Prostate gland (tissue), 2 donors: ENCODE results near the gene EDAR. TPM values are rescaled to one million over a fixed set of nuclear protein-coding genes. Genes with fewer than 3 reads are reported as not detected.

Experiments used
- DNase-seq: peaks from one replicate; pipeline ENCODE4 v3.0.0-alpha.2; 2019; ENCODE audit warnings: low spot score
- H3K27ac ChIP-seq, 2 donors: fragments of 200-600 bp; sonication (generic); 2 replicates each; pipeline ENCODE4 v1.5.1; 2017 to 2019
- H3K27me3 ChIP-seq: fragments of 200-600 bp; sonication (generic); replicated peaks from 2 replicates; pipeline ENCODE4 v1.5.1; 2019; ENCODE audit not compliant: insufficient read depth
- H3K36me3 ChIP-seq, 2 donors: fragments of 200-600 bp; sonication (generic); 1 replicate in 1 of 2; 2 replicates in 1 of 2; pipeline versions ENCODE4 v1.5.1 to v1.8.1; 2017 to 2019
- H3K4me1 ChIP-seq: fragments of 200-600 bp; sonication (generic); replicated peaks from 2 replicates; pipeline ENCODE4 v1.5.1; 2019
- H3K4me3 ChIP-seq, 2 donors: fragments of 200-600 bp; sonication (generic); 2 replicates each; pipeline ENCODE4 v1.5.1; 2017 to 2019
- H3K9me3 ChIP-seq: fragments of 200-600 bp; sonication (generic); 2 replicates; pipeline ENCODE4 v1.5.1; 2017
- CTCF ChIP-seq, 4 experiments: fragments of 200-600 bp in 2 of 4; fragments of 450-650 bp in 2 of 4; sonication (generic) in 2 of 4; IDR thresholded peaks; 1 replicate in 3 of 4; 2 replicates in 1 of 4; pipeline ENCODE4 v1.5.1; 2016 to 2019; ENCODE audit warnings: antibody characterized with exemption in 4 of 4, mild to moderate bottlenecking in 2 of 4, moderate library complexity in 2 of 4
- POLR2A ChIP-seq: fragments of 450-650 bp; IDR thresholded peaks from one replicate; pipeline ENCODE4 v1.6.1; 2016; ENCODE audit warnings: antibody characterized with exemption, mild to moderate bottlenecking
- POLR2AphosphoS5 ChIP-seq: sonication (generic); formaldehyde crosslinking; IDR thresholded peaks from one replicate; pipeline ENCODE4 v1.6.1; 2017; ENCODE audit warnings: antibody characterized with exemption
- WGBS: methylation state at CpG from one replicate; pipeline ENCODE4 v1.1.5; 2018; 5-methylcytosine and 5-hydroxymethylcytosine counted together
- intact Hi-C: fragments of 100-400 bp; cut with DNase I; formaldehyde crosslinking; loops from one replicate; pipeline ENCODE4 v1.14.2; 2022
- total RNA-seq, 2 donors: library from RNA; depleted of rRNA; stranded (reverse); fragments of >200 nt; gene quantifications; one replicate each; pipeline ENCODE4 v1.1.0, GENCODE V29; 2016

Gene EDAR
- total RNA-seq, 2 donors from 2014 or later: 0.46 to 0.68 TPM

- no peaks in the 10 kb centered on the region for H3K4me1 ChIP-seq
- H3K27ac ChIP-seq: no peak overlapping the region
- WGBS: 98% methylated on average over 3 of the region's 3 CpGs
- no peak overlapping the region for H3K4me3 ChIP-seq
- H3K36me3 ChIP-seq: no peaks in the 10 kb centered on the region
- DNase-seq: no peak
- no peak for TF ChIP-seq POLR2A
- no peak for TF ChIP-seq POLR2AphosphoS5
- no peak for TF ChIP-seq CTCF (IDR thresholded peaks at IDR 0.05)
- no peaks in the 10 kb centered on the region for H3K9me3 ChIP-seq
- no peaks in the 10 kb centered on the region for H3K27me3 ChIP-seq
- intact Hi-C loops: no loop called here
Observed at GRCh38 chr2:108858894-108859293, 130.1 kb downstream of the EDAR start.

- no peaks in the 10 kb centered on the region for H3K27me3 ChIP-seq
- WGBS: 16% methylated on average over 1 of the region's 1 CpG
- intact Hi-C loops: no loop called here
- no peak overlapping the region for H3K27ac ChIP-seq
- H3K36me3 ChIP-seq: no peaks in the 10 kb centered on the region
- H3K9me3 ChIP-seq: no peaks in the 10 kb centered on the region
- TF ChIP-seq POLR2AphosphoS5: no peak
- peak in 3 of 4 experiments; percentile 35 to 63 (median 58) for TF ChIP-seq CTCF (IDR thresholded peaks at IDR 0.05)
- no peak for TF ChIP-seq POLR2A
- H3K4me1 ChIP-seq: no peaks in the 10 kb centered on the region
- no peak for DNase-seq
- no peak overlapping the region for H3K4me3 ChIP-seq
Observed at GRCh38 chr2:108855194-108855593, 133.8 kb downstream of the EDAR start.

GRCh38 chr2:108854484-108854883, 134.5 kb downstream of the EDAR start:
- H3K27me3 ChIP-seq: no peaks in the 10 kb centered on the region
- intact Hi-C loops: no loop called here
- no peaks in the 10 kb centered on the region for H3K9me3 ChIP-seq
- H3K27ac ChIP-seq: no peak overlapping the region
- TF ChIP-seq POLR2AphosphoS5 (no peak), POLR2A (no peak), CTCF (IDR thresholded peaks at IDR 0.05) (no peak)
- no peak overlapping the region for H3K4me3 ChIP-seq
- H3K36me3 ChIP-seq: no peaks in the 10 kb centered on the region
- H3K4me1 ChIP-seq: no peaks in the 10 kb centered on the region
- no peak for DNase-seq
- 27% methylated on average over 1 of the region's 1 CpG for WGBS

GRCh38 chr2:108853421-108853820, 135.6 kb downstream of the EDAR start:
- no peak for TF ChIP-seq CTCF (IDR thresholded peaks at IDR 0.05)
- TF ChIP-seq POLR2AphosphoS5: no peak
- no peak for TF ChIP-seq POLR2A
- Histone ChIP-seq H3K9me3 (no peaks in the 10 kb centered on the region), H3K4me1 (no peaks in the 10 kb centered on the region), H3K4me3 (no peak overlapping the region), H3K27me3 (no peaks in the 10 kb centered on the region), H3K27ac (no peak overlapping the region), H3K36me3 (no peaks in the 10 kb centered on the region)
- WGBS: 85% methylated on average over 2 of the region's 2 CpGs
- intact Hi-C loops: no loop called here
- DNase-seq: no peak

- no peaks in the 10 kb centered on the region for H3K4me1 ChIP-seq
- intact Hi-C loops: no loop called here
Observed at GRCh38 chr2:108852375-108852774, 136.6 kb downstream of the EDAR start.

More at GRCh38 chr2:108852375-108852774, 136.6 kb downstream of the EDAR start:
- H3K4me3 ChIP-seq: no peak overlapping the region
- no peak for DNase-seq
- no peak for TF ChIP-seq POLR2AphosphoS5
- TF ChIP-seq CTCF (IDR thresholded peaks at IDR 0.05): no peak
- TF ChIP-seq POLR2A: no peak
- no peaks in the 10 kb centered on the region for H3K27me3 ChIP-seq
- H3K36me3 ChIP-seq: no peaks in the 10 kb centered on the region
- H3K9me3 ChIP-seq: no peaks in the 10 kb centered on the region
- WGBS: 100% methylated on average over 3 of the region's 3 CpGs
- H3K27ac ChIP-seq: no peak overlapping the region
